Measurements from ENCODE around the gene UQCRC1. TPM values are rescaled to one million over a fixed set of nuclear protein-coding genes. Genes with fewer than 3 reads are reported as not detected.

Gene UQCRC1
- total and polyA plus RNA-seq, 8 donors, result 148 to 203 (median 166) TPM

- Histone ChIP-seq H3K4me3 (peak overlapping the region; percentile 99 to 100), H3K27ac (peak overlapping the region; percentile 78 to 87), H3K9me3 (no peaks in the 10 kb centered on the region), H3K36me3 (peaks cover 0 to 38% of the 10 kb centered on the region in 2 donors), H3K27me3 (no peaks in the 10 kb centered on the region), H3K4me1 (peaks cover 16 to 20% of the 10 kb centered on the region in 2 donors)
- intact Hi-C loops (cut with DNase I), result no loop called here
- ATAC-seq (peak; percentile 73), DNase-seq (peak in 2 of 4 donors; percentile 66 to 87)
- TF ChIP-seq, protein P1, sequence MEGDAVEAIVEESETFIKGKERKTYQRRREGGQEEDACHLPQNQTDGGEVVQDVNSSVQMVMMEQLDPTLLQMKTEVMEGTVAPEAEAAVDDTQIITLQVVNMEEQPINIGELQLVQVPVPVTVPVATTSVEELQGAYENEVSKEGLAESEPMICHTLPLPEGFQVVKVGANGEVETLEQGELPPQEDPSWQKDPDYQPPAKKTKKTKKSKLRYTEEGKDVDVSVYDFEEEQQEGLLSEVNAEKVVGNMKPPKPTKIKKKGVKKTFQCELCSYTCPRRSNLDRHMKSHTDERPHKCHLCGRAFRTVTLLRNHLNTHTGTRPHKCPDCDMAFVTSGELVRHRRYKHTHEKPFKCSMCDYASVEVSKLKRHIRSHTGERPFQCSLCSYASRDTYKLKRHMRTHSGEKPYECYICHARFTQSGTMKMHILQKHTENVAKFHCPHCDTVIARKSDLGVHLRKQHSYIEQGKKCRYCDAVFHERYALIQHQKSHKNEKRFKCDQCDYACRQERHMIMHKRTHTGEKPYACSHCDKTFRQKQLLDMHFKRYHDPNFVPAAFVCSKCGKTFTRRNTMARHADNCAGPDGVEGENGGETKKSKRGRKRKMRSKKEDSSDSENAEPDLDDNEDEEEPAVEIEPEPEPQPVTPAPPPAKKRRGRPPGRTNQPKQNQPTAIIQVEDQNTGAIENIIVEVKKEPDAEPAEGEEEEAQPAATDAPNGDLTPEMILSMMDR (IDR thresholded peaks at IDR 0.05), result no peak
These were observed 25.3 kb upstream of the UQCRC1 start for GRCh38 chr3:48634661-48635221.

GRCh38 chr3:48633743-48634142, 24.3 kb upstream of the UQCRC1 start:
- intact Hi-C loops (cut with DNase I), result no loop called here
- DNase-seq, result peak in 1 of 4 donors; percentile 48
- H3K4me1 ChIP-seq, result peaks cover 16 to 20% of the 10 kb centered on the region in 2 donors
- H3K36me3 ChIP-seq, result peaks cover 0 to 48% of the 10 kb centered on the region in 2 donors
- no peak for ATAC-seq
- TF ChIP-seq, protein P1 (IDR thresholded peaks at IDR 0.05), result no peak
- H3K27ac ChIP-seq, result no peak overlapping the region
- H3K9me3 ChIP-seq, result no peaks in the 10 kb centered on the region
- H3K27me3 ChIP-seq, result no peaks in the 10 kb centered on the region
- H3K4me3 ChIP-seq, result peak overlapping the region in 1 of 2 donors; percentile 99

- DNase-seq (peak in 1 of 4 donors; percentile 57), ATAC-seq (no peak)
- no peak overlapping the region for H3K4me3 ChIP-seq
- H3K36me3 ChIP-seq, result peaks cover 0 to 53% of the 10 kb centered on the region in 2 donors
- H3K9me3 ChIP-seq, result no peaks in the 10 kb centered on the region
- peaks cover 16 to 20% of the 10 kb centered on the region in 2 donors for H3K4me1 ChIP-seq
- intact Hi-C loops (cut with DNase I), result no loop called here
- TF ChIP-seq, protein P1 (IDR thresholded peaks at IDR 0.05), result no peak
- H3K27ac ChIP-seq, result no peak overlapping the region
- H3K27me3 ChIP-seq, result no peaks in the 10 kb centered on the region
These were observed 23.8 kb upstream of the UQCRC1 start for GRCh38 chr3:48633256-48633655.

DNA sequence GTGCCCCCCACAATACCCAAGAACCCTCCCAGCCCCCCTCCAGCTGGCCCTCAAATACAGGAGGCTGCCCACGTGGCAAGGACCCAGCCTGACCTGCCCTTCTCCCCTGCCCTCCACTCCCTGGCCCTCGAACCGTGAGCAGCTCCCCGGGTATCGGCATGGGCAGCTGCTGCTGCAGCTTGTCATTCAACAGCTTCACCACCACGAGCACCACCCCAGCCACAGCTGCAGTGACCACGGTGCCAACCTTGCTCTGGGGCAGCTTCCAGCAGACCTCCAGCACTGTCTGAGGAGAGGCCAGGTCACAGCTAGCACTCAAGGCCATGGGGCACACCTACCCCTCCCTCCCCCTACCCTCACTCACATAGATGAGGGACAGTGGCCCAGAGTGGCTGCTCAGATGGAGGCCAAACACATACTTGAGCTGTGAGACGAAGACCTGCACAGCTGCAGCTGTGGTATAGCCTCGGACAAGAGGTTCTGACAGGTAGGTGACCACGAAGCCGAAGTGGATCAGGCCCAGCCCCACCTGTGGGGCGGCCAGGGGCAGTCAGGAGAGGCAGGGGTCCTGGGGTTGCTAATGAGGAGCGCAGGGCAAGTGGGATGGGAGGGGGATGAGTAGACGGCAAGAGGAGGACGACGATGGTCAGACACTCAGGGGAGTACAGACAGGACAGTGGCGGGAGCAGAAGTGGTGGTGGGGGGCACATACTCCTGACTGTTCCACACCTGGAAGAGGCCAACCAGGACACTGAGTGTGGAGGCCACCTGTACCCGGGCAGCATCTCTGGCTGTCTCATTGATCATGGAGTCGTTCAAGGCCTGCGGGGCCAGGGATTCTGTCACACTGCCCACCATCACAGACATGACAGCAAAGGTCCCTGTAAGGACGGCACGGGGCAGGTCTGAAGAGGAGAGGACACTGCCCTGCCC, 22.3 kb upstream of the UQCRC1 start:
- no peaks in the 10 kb centered on the region for H3K9me3 ChIP-seq
- peaks cover 16 to 20% of the 10 kb centered on the region in 2 donors for H3K4me1 ChIP-seq
- no peak overlapping the region for H3K27ac ChIP-seq
- no peaks in the 10 kb centered on the region for H3K27me3 ChIP-seq
- DNase-seq (peak in 1 of 4 donors; percentile 61), ATAC-seq (no peak)
- TF ChIP-seq, protein P1 (IDR thresholded peaks at IDR 0.05), result no peak
- H3K4me3 ChIP-seq, result no peak overlapping the region
- peaks cover 0 to 68% of the 10 kb centered on the region in 2 donors for H3K36me3 ChIP-seq
- intact Hi-C loops (cut with DNase I), result no loop called here

GRCh38 chr3:48630833-48631232, 21.4 kb upstream of the UQCRC1 start:
- H3K27me3 ChIP-seq, result no peaks in the 10 kb centered on the region
- no peak for ATAC-seq
- no peaks in the 10 kb centered on the region for H3K9me3 ChIP-seq
- peak in 1 of 4 donors; percentile 58 for DNase-seq
- intact Hi-C loops (cut with DNase I), result no loop called here
- TF ChIP-seq, protein P1 (IDR thresholded peaks at IDR 0.05), result no peak
- no peak overlapping the region for H3K4me3 ChIP-seq
- no peak overlapping the region for H3K27ac ChIP-seq
- H3K36me3 ChIP-seq, result peaks cover 0 to 77% of the 10 kb centered on the region in 2 donors
- peaks cover 8 to 12% of the 10 kb centered on the region in 2 donors for H3K4me1 ChIP-seq
